Stimulated activated CD4-positive, alpha-beta T cell treated with anti-CD3 and anti-CD28 coated beads, TNF-alpha, amount 100 ng/mL, for 48 hours (primary cell): Measurements from ENCODE around the gene SALL3.

Source experiments
- DNase-seq, 3 donors: peaks; one replicate each; pipeline ENCODE4 v3.0.0-alpha.2; 2020; ENCODE audit warnings: low read depth in 3 of 3

The SALL3 gene

GRCh38 chr18:79005653-79006052 is 26.0 kb downstream of the SALL3 start:
- DNase-seq, result no peak

- no peak for DNase-seq
Observed at GRCh38 chr18:79006106-79006795, 26.6 kb downstream of the SALL3 start.

- no peak for DNase-seq
Observed at GRCh38 chr18:79007440-79007839, 27.8 kb downstream of the SALL3 start.

- no peak for DNase-seq
Observed at GRCh38 chr18:79008356-79008940, 28.8 kb downstream of the SALL3 start.

GRCh38 chr18:79010802-79011201 is 31.2 kb downstream of the SALL3 start:
- no peak for DNase-seq

- no peak for DNase-seq
Observed at GRCh38 chr18:79011300-79011870, 31.8 kb downstream of the SALL3 start.

GRCh38 chr18:79013869-79014268 is 34.3 kb downstream of the SALL3 start:
- DNase-seq, result no peak

- no peak for DNase-seq
Observed at GRCh38 chr18:79018911-79019310, 39.3 kb downstream of the SALL3 start.

- DNase-seq, result no peak
Observed at GRCh38 chr18:79019881-79020280, 40.3 kb downstream of the SALL3 start.

GRCh38 chr18:79022603-79023002 is 43.0 kb downstream of the SALL3 start:
- no peak for DNase-seq

- DNase-seq, result no peak
Observed at GRCh38 chr18:79026491-79026890, 46.9 kb downstream of the SALL3 start.

GRCh38 chr18:79030680-79031079 is 51.1 kb downstream of the SALL3 start:
- no peak for DNase-seq

- no peak for DNase-seq
Observed at GRCh38 chr18:79042276-79042675, 62.7 kb downstream of the SALL3 start.

GRCh38 chr18:79043288-79043687 is 63.7 kb downstream of the SALL3 start:
- DNase-seq, result no peak

GRCh38 chr18:79046522-79046921 is 66.9 kb downstream of the SALL3 start:
- no peak for DNase-seq

- DNase-seq, result no peak
Observed at GRCh38 chr18:79047556-79048244, 68.1 kb downstream of the SALL3 start.

GRCh38 chr18:79048245-79048632 is 68.6 kb downstream of the SALL3 start:
- no peak for DNase-seq

- DNase-seq, result no peak
Observed at GRCh38 chr18:79049506-79049905, 69.9 kb downstream of the SALL3 start.
